Skeletal muscle satellite cell (primary cell): Measurements from ENCODE around the gene OSMR.
"Not testable (repeated sequence)": the region's sequence is repeated elsewhere in the genome, so short reads cannot be mapped to it uniquely, and the experiment has no call there.

Experiments used
- H3K27me3 ChIP-seq: 2 replicates; pipeline ENCODE4 v1.7.0; 2013; ENCODE audit warnings: low read length; ENCODE audit not compliant: control insufficient read depth, insufficient read depth
- H3K36me3 ChIP-seq: 2 replicates; pipeline ENCODE4 v1.7.0; 2013; ENCODE audit warnings: mild to moderate bottlenecking, control low read depth, low read length; ENCODE audit not compliant: insufficient read depth
- H3K4me1 ChIP-seq: 2 replicates; pipeline ENCODE4 v1.7.0; 2013; ENCODE audit warnings: low read length; ENCODE audit not compliant: control insufficient read depth, insufficient read depth
- H3K4me2 ChIP-seq: 2 replicates; pipeline ENCODE4 v1.7.0; 2013; ENCODE audit warnings: mild to moderate bottlenecking, low read length
- H3K4me3 ChIP-seq: 2 replicates; pipeline ENCODE4 v1.7.0; 2013; ENCODE audit warnings: low read length
- H3K9ac ChIP-seq: 2 replicates; pipeline ENCODE4 v1.7.0; 2013; ENCODE audit warnings: mild to moderate bottlenecking, low read depth, low read length, moderate library complexity
- H3K9me3 ChIP-seq: replicated peaks from 2 replicates; pipeline ENCODE4 v1.7.0; 2013; ENCODE audit warnings: mild to moderate bottlenecking, control low read depth, low read length

OSMR gene

DNA sequence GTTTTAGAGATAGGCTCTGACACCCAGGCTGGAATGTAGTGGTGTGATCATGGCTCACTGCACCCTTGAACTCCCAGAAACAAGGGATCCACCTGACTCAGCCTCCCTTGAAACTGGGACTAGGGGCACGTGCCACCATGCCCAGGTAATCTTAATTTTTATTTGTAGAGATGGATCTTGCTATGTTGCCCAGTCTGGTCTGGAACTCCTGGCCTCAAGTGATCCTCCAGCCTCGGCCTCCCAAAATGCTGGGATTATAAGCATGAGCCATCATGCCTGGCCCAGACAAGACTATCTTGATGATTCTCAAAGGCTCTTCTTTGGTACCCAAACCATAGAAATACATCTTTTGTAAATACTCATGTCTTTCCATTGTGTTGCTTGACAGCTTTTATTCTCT lies 10.8 kb downstream of the OSMR start:
- peaks cover 16% of the 10 kb centered on the region for H3K4me1 ChIP-seq
- no peak overlapping the region for H3K4me3 ChIP-seq
- no peaks in the 10 kb centered on the region for H3K36me3 ChIP-seq
- H3K9me3 ChIP-seq: no peaks in the 10 kb centered on the region
- H3K27me3 ChIP-seq: no peaks in the 10 kb centered on the region
- H3K4me2 ChIP-seq: no peak overlapping the region
- no peak overlapping the region for H3K9ac ChIP-seq

DNA sequence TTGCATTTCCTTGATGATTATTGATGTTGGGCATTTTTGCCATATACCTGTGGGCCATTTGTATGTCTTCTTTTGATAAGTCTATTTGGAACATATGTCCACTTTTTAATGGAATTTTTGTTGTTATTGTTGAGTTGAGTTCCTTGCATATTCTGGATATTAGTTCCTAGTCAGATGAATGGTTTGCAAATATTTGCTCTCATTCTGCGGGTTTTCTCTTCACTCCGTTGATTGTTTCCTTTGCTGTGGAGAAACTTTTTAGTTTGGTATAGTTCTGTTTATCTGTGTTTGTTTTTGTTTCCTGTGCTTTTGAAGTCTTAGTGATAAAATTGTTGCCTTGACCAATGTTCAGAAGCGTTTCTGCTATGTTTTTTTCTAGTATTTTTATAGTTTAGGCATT lies 13.0 kb downstream of the OSMR start:
- no peak overlapping the region for H3K4me3 ChIP-seq
- no peaks in the 10 kb centered on the region for H3K36me3 ChIP-seq
- H3K27me3 ChIP-seq: no peaks in the 10 kb centered on the region
- H3K4me2 ChIP-seq: no peak overlapping the region
- H3K4me1 ChIP-seq: peaks cover 13% of the 10 kb centered on the region
- H3K9me3 ChIP-seq: no peaks in the 10 kb centered on the region
- no peak overlapping the region for H3K9ac ChIP-seq

DNA sequence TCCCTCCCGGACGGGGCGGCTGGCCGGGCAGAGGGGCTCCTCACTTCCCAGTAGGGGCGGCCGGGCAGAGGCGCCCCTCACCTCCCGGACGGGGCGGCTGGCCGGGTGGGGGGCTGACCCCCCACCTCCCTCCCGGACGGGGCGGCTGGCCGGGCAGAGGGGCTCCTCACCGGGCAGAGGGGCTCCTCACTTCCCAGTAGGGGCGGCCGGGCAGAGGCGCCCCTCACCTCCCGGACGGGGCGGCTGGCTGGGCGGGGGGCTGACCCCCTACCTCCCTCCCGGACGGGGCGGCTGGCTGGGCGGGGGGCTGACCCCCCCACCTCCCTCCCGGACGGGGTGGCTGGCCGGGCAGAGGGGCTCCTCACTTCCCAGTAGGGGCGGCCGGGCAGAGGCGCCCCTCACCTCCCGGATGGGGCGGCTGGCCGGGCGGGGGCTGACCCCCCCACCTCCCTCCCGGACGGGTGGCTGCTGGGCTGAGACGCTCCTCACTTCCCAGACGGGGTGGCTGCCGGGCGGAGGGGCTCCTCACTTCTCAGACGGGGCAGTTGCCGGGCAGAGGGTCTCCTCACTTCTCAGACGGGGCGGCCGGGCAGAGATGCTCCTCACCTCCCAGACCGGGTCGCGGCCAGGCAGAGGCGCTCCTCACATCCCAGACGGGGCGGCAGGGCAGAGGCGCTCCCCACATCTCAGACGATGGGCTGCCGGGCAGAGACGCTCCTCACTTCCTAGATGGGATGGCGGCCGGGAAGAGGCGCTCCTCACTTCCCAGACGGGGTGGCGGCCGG lies 16.4 kb downstream of the OSMR start:
- not testable (repeated sequence) for H3K4me3 ChIP-seq, H3K4me1 ChIP-seq, H3K36me3 ChIP-seq, H3K4me2 ChIP-seq, H3K27me3 ChIP-seq, H3K9ac ChIP-seq, H3K9me3 ChIP-seq

DNA sequence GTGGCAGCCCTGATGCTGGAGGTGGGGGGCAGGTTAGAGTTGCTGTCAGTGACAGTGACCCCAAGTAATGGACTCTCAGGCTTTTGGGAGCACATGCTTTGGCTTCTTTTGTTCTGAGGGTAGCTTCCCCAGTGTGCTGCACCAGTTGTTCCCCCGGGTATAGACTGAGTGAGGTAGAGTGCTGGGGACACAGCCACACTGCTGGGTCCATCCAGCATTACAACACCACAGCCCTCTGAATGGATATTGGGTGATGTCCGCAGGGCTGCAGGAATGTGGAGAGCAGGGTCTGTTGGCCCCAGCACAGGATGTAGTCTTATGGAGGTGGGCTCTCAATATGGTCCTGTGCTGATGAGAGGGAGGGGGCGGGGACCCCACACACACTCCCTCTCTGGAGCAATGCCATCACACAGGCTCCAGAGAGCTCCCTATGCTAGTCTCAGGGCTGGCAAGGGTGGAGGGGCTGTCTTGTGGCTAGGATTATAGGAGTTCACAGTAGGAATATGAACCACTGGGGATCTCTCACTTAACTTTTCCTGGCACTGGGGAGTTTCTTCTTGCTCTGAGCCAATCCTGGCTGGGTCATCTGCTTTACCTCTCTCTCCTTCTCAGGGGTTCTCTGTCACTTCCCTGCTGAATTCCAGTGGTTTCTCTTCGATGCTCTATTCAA lies 20.7 kb downstream of the OSMR start:
- Histone ChIP-seq H3K27me3 (no peaks in the 10 kb centered on the region), H3K36me3 (peaks cover 5% of the 10 kb centered on the region), H3K4me2 (no peak overlapping the region), H3K9me3 (no peaks in the 10 kb centered on the region), H3K9ac (no peak overlapping the region), H3K4me3 (no peak overlapping the region), H3K4me1 (peaks cover 6% of the 10 kb centered on the region)

DNA sequence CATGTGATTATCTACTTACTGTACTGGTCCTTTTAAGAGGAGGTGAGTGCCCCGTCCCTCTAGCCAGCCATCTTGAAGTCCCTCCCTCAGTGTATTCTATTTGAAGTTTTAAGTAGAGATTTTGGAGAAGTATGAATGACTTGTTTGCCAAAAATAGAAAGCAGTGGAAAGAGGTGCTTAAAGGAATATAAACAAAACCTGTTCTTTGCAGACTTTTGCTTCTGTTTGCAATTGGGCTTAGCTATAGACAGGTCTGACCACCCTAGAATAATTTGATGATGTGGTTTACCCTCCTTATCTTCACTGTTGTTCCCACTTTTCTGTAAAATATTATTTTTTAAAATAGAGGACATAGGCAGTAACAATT lies 21.2 kb downstream of the OSMR start:
- Histone ChIP-seq H3K4me1 (peaks cover 11% of the 10 kb centered on the region), H3K9me3 (no peaks in the 10 kb centered on the region), H3K36me3 (peaks cover 5% of the 10 kb centered on the region), H3K4me2 (no peak overlapping the region), H3K9ac (no peak overlapping the region), H3K4me3 (no peak overlapping the region), H3K27me3 (no peaks in the 10 kb centered on the region)

DNA sequence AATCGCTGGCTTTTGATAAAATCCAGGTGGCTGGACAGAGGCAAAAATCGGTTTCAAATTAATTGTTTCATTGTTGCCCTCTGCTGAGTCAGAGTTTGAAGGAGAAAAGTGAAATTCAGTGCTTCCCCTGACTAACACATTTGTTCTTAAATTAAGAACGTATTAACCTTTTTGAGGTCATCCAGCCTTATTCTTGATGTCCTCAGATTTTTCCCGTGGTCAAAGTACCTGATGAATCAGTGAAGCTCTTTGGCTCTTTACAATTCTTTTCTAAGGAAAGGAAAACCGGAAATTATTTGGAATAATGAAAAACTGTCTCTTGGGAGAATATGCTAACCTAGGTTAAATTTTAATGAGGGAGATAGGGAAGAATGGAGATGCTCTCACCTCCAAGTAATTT lies 21.6 kb downstream of the OSMR start:
- peaks cover 12% of the 10 kb centered on the region for H3K4me1 ChIP-seq
- H3K27me3 ChIP-seq: no peaks in the 10 kb centered on the region
- peaks cover 5% of the 10 kb centered on the region for H3K36me3 ChIP-seq
- no peak overlapping the region for H3K9ac ChIP-seq
- H3K9me3 ChIP-seq: no peaks in the 10 kb centered on the region
- H3K4me2 ChIP-seq: no peak overlapping the region
- no peak overlapping the region for H3K4me3 ChIP-seq

DNA sequence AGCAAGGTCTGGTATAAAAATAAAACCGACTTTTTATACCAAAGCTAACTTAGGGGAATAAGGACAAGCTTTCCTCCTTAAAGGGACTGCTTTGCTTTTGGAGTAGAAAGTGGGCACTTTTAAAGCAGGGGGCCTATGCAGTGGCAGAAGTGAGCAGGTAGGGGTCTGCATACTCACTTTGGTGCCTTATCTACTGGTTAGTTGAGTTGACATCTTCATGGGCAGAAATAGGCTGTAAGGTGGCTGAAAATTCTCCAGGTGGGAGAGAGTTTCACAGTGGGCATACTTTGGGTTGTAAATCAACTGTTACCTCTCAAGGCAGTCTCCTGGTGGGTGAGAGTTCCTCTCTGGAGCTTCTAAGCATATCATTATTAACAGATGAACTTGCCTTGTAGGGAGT lies 24.8 kb downstream of the OSMR start:
- Histone ChIP-seq H3K36me3 (peaks cover 12% of the 10 kb centered on the region), H3K27me3 (no peaks in the 10 kb centered on the region), H3K4me1 (peaks cover 23% of the 10 kb centered on the region), H3K9me3 (no peaks in the 10 kb centered on the region), H3K4me2 (no peak overlapping the region), H3K9ac (no peak overlapping the region), H3K4me3 (no peak overlapping the region)

DNA sequence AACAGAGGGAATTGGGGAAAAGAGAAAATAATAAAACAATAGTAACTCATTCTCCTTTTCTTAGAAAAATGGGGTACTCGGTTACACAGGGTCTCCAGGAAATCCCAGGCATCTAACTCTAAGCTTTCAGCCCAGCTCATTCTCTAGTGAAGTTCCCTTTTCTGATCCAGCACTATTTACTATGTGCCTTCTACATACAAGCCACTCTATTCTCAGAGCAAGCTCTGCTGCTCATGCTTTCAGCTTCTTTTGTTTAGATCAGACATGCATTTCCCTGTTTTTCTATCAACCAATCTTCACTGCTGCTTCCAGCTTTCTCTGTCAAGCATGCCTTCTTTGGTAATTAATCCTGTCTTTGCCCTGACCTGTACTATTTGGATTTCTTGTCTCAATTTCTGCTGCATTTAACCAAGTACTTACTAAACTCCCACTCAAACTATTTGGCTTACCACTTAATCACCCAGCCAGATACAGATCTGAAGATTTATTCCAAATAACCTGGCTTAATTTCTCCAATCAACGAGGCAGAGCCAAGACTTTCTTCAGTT lies 25.3 kb downstream of the OSMR start:
- H3K27me3 ChIP-seq: no peaks in the 10 kb centered on the region

DNA sequence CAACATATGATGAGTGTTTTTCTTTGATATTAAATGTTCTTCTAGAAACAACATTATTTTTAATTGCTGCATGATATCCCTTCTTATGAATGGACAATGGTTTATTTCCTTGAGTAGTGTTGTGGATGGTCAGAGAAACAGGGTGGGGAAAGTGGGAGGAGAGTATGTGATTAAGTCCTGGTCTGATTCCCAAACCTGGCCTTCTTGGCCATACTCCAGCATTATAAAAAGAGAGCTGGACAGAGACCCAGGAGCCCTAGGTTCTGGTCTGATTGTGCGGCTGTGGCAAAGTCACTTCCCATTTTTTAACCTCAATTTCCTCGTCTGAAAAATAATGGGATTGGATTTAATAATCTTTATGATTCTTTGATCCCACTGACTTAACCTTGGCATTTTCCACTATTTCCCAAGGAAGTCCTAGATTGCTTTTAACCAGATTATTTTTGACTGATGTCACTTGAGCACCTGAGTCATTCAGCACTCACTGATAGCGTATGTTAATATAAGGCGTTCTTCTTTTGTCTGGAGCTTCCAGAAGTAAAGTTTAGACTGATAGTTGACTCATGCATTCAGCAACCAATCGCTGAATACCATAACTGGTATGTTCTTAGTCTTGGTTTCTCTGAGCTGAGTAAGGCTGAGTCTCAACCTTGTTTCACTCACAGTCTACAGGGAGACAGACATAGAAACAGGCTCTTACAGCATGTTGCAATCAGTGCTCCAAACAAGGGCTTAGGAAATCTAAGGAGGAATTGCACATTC lies 26.2 kb downstream of the OSMR start:
- Histone ChIP-seq H3K4me2 (peak overlapping the region; percentile 51), H3K9ac (peak overlapping the region; percentile 19), H3K4me3 (no peak overlapping the region), H3K36me3 (peaks cover 19% of the 10 kb centered on the region), H3K9me3 (no peaks in the 10 kb centered on the region), H3K4me1 (peaks cover 23% of the 10 kb centered on the region), H3K27me3 (no peaks in the 10 kb centered on the region)

More for the DNA sequence above, 25.3 kb downstream of the OSMR start:
- H3K4me3 ChIP-seq: no peak overlapping the region
- H3K9ac ChIP-seq: no peak overlapping the region
- no peaks in the 10 kb centered on the region for H3K9me3 ChIP-seq
- no peak overlapping the region for H3K4me2 ChIP-seq
- peaks cover 23% of the 10 kb centered on the region for H3K4me1 ChIP-seq
- peaks cover 12% of the 10 kb centered on the region for H3K36me3 ChIP-seq

DNA sequence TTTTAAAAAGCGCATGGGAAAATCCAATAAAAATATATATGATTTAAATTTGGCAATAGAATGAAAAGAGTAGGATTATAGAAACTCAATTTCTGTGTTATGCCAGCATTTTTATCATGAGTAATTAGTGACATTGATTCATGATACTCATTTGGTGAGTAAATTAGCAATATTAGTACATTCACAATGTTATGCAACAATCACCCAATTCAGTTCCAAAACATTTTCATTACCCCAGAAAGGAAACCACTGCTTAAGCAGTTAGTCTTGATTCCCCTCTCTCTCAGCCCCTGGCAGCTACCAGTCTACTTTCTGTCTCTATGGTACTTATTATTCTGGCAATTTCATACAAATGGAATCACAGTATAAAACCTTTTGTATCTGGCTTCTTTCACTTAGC lies 27.0 kb downstream of the OSMR start:
- H3K9ac ChIP-seq: peak overlapping the region; percentile 18
- H3K36me3 ChIP-seq: peaks cover 27% of the 10 kb centered on the region
- peaks cover 23% of the 10 kb centered on the region for H3K4me1 ChIP-seq

DNA sequence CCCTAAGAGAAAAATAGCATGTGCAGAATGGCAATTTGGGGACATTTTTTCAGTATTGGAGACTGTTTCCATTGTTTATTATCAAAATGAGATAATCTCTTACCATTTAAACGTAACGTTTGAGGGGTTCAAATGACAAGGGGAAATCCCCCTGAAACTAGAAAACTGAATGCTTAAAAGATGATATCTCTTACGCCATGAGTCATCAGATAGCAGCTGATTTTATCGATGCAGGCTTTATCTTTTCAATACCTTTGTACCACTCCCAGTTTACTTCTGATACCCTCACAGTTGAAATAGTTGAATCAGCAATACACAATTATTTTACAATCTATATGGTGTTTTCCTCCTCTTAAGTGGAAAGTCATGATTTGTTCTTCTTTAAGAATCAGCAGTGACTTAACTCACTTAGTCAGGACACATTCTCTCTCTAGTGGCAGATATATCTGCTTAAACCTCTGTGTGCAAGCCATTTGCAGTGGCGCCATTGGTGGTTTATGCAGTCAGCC lies 29.2 kb downstream of the OSMR start:
- Histone ChIP-seq H3K9ac (no peak overlapping the region), H3K4me3 (no peak overlapping the region), H3K4me1 (peaks cover 23% of the 10 kb centered on the region), H3K27me3 (no peaks in the 10 kb centered on the region), H3K36me3 (peaks cover 38% of the 10 kb centered on the region), H3K4me2 (no peak overlapping the region), H3K9me3 (no peaks in the 10 kb centered on the region)

More for the DNA sequence above, 27.0 kb downstream of the OSMR start:
- Histone ChIP-seq H3K9me3 (no peaks in the 10 kb centered on the region), H3K27me3 (no peaks in the 10 kb centered on the region), H3K4me2 (peak overlapping the region; percentile 4), H3K4me3 (no peak overlapping the region)
